HepG2 (cell line): ENCODE data around the gene PHACTR3. TPM values are rescaled to one million over a fixed set of nuclear protein-coding genes. Genes with fewer than 3 reads are reported as not detected.

ENCODE experiments used
- ATAC-seq: fragments of 200-7000 bp; cut with Tn5 transposase; 3 replicates; pipeline ENCODE4 v1.9.1; 2020; ENCODE audit warnings: mild to moderate bottlenecking, moderate library complexity
- BruUV-seq: library from RNA; stranded (reverse); fragments of 400-500 nt; replicated peaks from 2 replicates; lab custom pipeline; 2021; lab: Mats Ljungman, UMichigan
- CTCF ChIA-PET: fragments of 300-600 bp; formaldehyde crosslinking; extraction: SDS; loops from one replicate; lab custom pipeline; 2021; ENCODE audit warnings: low total read pairs, inconsistent platforms, low intra/inter-chr PET ratio; lab: Yijun Ruan, JAX
- POLR2A ChIA-PET: fragments of 350-600 bp; sonication (Branson Sonifier 250); formaldehyde crosslinking; loops from one replicate; lab custom pipeline; 2020; ENCODE audit warnings: antibody characterized with exemption, inconsistent platforms; lab: Yijun Ruan, JAX
- DNase-seq: peaks from one replicate; pipeline ENCODE4 v3.0.0-alpha.2; 2015; ENCODE audit warnings: low spot score
- FAIRE-seq: peaks from 3 replicates; lab custom pipeline; 2011; peaks lifted over from hg19 to GRCh38; lab: Jason Lieb, UNC
- H2AFZ ChIP-seq: one replicate; pipeline ENCODE4 v1.6.1; 2011; ENCODE audit warnings: low read length, inconsistent platforms
- H3K27ac ChIP-seq: fragments of 300-600 bp; 3 replicates; pipeline ENCODE4 v1.8.0; 2011; ENCODE audit warnings: mixed run types, mild to moderate bottlenecking, mixed read lengths, low read length, inconsistent platforms; ENCODE audit not compliant: insufficient read depth; ENCODE audit errors: extremely low read length
- H3K27me3 ChIP-seq, 2 experiments: fragments of 200-600 bp in 1 of 2; 2 replicates in 1 of 2; 3 replicates in 1 of 2; pipeline versions ENCODE4 v1.6.0 to v1.8.0; 2011; ENCODE audit warnings: low read length in 2 of 2, mild to moderate bottlenecking in 2 of 2, moderate library complexity in 2 of 2, inconsistent platforms in 1 of 2; ENCODE audit not compliant: insufficient read depth in 2 of 2, control insufficient read depth in 1 of 2
- H3K36me3 ChIP-seq, 2 experiments: fragments of 200-600 bp in 1 of 2; replicated peaks in 1 of 2; 2 replicates in 1 of 2; 3 replicates in 1 of 2; pipeline versions ENCODE4 v1.5.1 to v1.8.0; 2011; ENCODE audit warnings: low read length in 2 of 2, inconsistent platforms in 1 of 2; ENCODE audit not compliant: insufficient read depth in 2 of 2, control insufficient read depth in 1 of 2
- H3K4me1 ChIP-seq: 2 replicates; pipeline ENCODE4 v1.5.1; 2012; ENCODE audit warnings: low read length, inconsistent platforms; ENCODE audit not compliant: insufficient read depth
- H3K4me2 ChIP-seq: 2 replicates; pipeline ENCODE4 v1.6.0; 2011; ENCODE audit warnings: low read depth, low read length, inconsistent platforms
- H3K4me3 ChIP-seq, 3 experiments: fragments of 200-600 bp in 1 of 3; sonication (generic), shearing (Covaris generic) in 1 of 3; replicated peaks in 1 of 3; 2 replicates each; pipeline ENCODE4 v1.5.1; 2011 to 2016; ENCODE audit warnings: low read length in 3 of 3, inconsistent platforms in 2 of 3, low read depth in 2 of 3, mild to moderate bottlenecking in 2 of 3, control low read depth in 1 of 3, mixed read lengths in 1 of 3; ENCODE audit not compliant: insufficient read depth in 1 of 3
- H3K79me2 ChIP-seq: one replicate; pipeline ENCODE4 v1.6.1; 2011; ENCODE audit warnings: low read length, inconsistent platforms; ENCODE audit not compliant: insufficient read depth
- H3K9ac ChIP-seq: 2 replicates; pipeline ENCODE4 v1.6.0; 2011; ENCODE audit warnings: mild to moderate bottlenecking, low read depth, low read length, inconsistent platforms; ENCODE audit not compliant: insufficient read depth
- H3K9me3 ChIP-seq: 2 replicates; pipeline ENCODE4 v1.5.1; 2012; ENCODE audit warnings: mild to moderate bottlenecking, low read length
- H4K20me1 ChIP-seq: 2 replicates; pipeline ENCODE4 v1.6.0; 2011; ENCODE audit warnings: inconsistent platforms, mild to moderate bottlenecking, low read length, moderate library complexity; ENCODE audit not compliant: insufficient read depth
- EP300 ChIP-seq, 3 experiments: sonication (generic) in 1 of 3; formaldehyde crosslinking in 1 of 3; IDR thresholded peaks; 2 replicates each; pipeline versions ENCODE4 v1.5.1 to v1.6.1; 2011 to 2020; ENCODE audit warnings: low read depth in 2 of 3, low read length in 2 of 3, borderline replicate concordance in 1 of 3, improper control_type of control experiment in 1 of 3, mild to moderate bottlenecking in 1 of 3, missing genetic modification reagents in 1 of 3, moderate library complexity in 1 of 3
- KAT8 ChIP-seq: IDR thresholded peaks from 2 replicates; pipeline ENCODE4 v1.6.1; 2016; ENCODE audit warnings: missing genetic modification reagents, missing compliant biosample characterization
- MED13 ChIP-seq: sonication (generic); formaldehyde crosslinking; IDR thresholded peaks from 2 replicates; pipeline ENCODE4 v1.5.0; 2020; ENCODE audit warnings: missing genetic modification reagents
- PRDM10 ChIP-seq: sonication (generic); formaldehyde crosslinking; IDR thresholded peaks from 2 replicates; pipeline ENCODE4 v1.4.0; 2020; ENCODE audit warnings: low read depth, missing genetic modification reagents
- ZNF121 ChIP-seq: sonication (generic); formaldehyde crosslinking; IDR thresholded peaks from 2 replicates; pipeline ENCODE4 v1.5.0; 2020; ENCODE audit warnings: mild to moderate bottlenecking, missing genetic modification reagents
- ZSCAN29 ChIP-seq: sonication (generic); formaldehyde crosslinking; conservative IDR thresholded peaks from 2 replicates; pipeline ENCODE4 v1.4.0; 2020; ENCODE audit warnings: mild to moderate bottlenecking, missing genetic modification reagents
- WGBS: methylation state at CpG from one replicate; pipeline ENCODE4 v1.1.6; 2017; ENCODE audit warnings: low lambda C conversion rate; 5-methylcytosine and 5-hydroxymethylcytosine counted together
- in situ Hi-C: cut with HindIII; loops from 2 replicates; pipeline ENCODE4 v1.10.0; 2017; ENCODE audit warnings: low pct_unique_long_range_greater_than_20kb; ENCODE audit not compliant: extremely low pct_ligation_motif_present
- intact Hi-C: fragments of 100-400 bp; cut with micrococcal nuclease; formaldehyde crosslinking; loops from one replicate; pipeline ENCODE4 v1.10.0; 2022; ENCODE audit not compliant: unreplicated experiment
- polyA plus RNA-seq, 8 experiments: library from polyadenylated mRNA; depleted of rRNA in 3 of 8; stranded (reverse) in 7 of 8; unstranded in 1 of 8; fragments of >200 nt; fragmentation: Illumina TruSeq in 4 of 8; extraction: Trizol in 4 of 8; gene quantifications; 2 replicates each; pipeline versions ENCODE4 v1.2.1 to v1.2.3, GENCODE V29; 2011 to 2016; ENCODE audit warnings: low read depth in 4 of 8, missing spikeins in 1 of 8, mixed read lengths in 1 of 8; ENCODE audit not compliant: insufficient read depth in 1 of 8
- total RNA-seq, 5 experiments: library from RNA; depleted of rRNA; stranded (reverse); fragments of >200 nt; fragmentation: Illumina TruSeq; extraction: Trizol; gene quantifications; 2 replicates each; pipeline ENCODE4 v1.2.3, GENCODE V29; 2016; ENCODE audit warnings: low read depth in 1 of 5
- TF ChIP-seq, protein P1 (sequence below): sonication (generic); formaldehyde crosslinking; IDR thresholded peaks from 2 replicates; pipeline ENCODE4 v1.5.1; 2020; ENCODE audit warnings: missing genetic modification reagents, mild to moderate bottlenecking, borderline replicate concordance
- TF ChIP-seq, protein P2 (sequence below): sonication (generic); formaldehyde crosslinking; IDR thresholded peaks from 2 replicates; pipeline ENCODE4 v1.5.1; 2020; ENCODE audit warnings: missing genetic modification reagents, mild to moderate bottlenecking, borderline replicate concordance

PHACTR3 gene
- total and polyA plus RNA-seq, 2 of the 13 experiments (the other 11 are each of a cell fraction or from before 2014, with no cell fraction given): not detected

DNA sequence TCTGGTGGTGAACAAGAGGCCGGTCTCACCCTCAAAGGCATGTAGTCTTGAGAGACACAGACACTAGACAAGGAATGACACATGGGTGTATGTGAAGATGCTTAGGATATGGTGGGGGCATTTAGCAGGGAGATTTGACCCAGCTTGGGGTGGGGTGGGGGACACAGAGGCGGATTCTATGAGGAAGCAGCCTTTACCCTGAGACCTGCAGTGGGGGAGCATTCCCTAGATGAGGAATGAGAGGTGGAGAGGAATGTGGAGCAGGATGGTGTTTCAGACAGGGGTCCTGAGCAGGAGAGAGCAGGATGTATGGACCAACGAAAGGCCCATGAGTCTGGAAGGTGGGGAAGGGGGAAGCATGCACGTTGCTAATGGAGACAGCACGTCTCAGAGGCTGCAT lies 57.8 kb downstream of the PHACTR3 start:
- H3K27me3 ChIP-seq: peaks cover 4 to 53% of the 10 kb centered on the region in 2 experiments; a peak in 4 of 5 replicates

More for the DNA sequence above, 57.8 kb downstream of the PHACTR3 start:
- in situ Hi-C loops (no loop called here), intact Hi-C loops (no loop called here)
- H3K9ac ChIP-seq: no peak overlapping the region
- no peak overlapping the region for H3K27ac ChIP-seq
- H2AFZ ChIP-seq: no peak overlapping the region
- DNase-seq (no peak), FAIRE-seq (no peak), ATAC-seq (no peak)
- H3K36me3 ChIP-seq: no peaks in the 10 kb centered on the region
- no TSS peak for BruUV-seq
- H3K4me2 ChIP-seq: no peak overlapping the region
- H4K20me1 ChIP-seq: no peaks in the 10 kb centered on the region
- TF ChIP-seq MED13 (CRISPR knock-in tag) (no peak), ZSCAN29 (no peak), ZNF121 (no peak), PRDM10 (no peak), KAT8 (no peak), EP300 (IDR thresholded peaks at IDR 0.05; ENCODE audit: low read depth in 2 of 2, low read length in 2 of 2) (no peak), EP300 (CRISPR knock-in tag; IDR thresholded peaks at IDR 0.05; ENCODE audit: borderline replicate concordance) (no peak)
- TF ChIP-seq, protein P1, sequence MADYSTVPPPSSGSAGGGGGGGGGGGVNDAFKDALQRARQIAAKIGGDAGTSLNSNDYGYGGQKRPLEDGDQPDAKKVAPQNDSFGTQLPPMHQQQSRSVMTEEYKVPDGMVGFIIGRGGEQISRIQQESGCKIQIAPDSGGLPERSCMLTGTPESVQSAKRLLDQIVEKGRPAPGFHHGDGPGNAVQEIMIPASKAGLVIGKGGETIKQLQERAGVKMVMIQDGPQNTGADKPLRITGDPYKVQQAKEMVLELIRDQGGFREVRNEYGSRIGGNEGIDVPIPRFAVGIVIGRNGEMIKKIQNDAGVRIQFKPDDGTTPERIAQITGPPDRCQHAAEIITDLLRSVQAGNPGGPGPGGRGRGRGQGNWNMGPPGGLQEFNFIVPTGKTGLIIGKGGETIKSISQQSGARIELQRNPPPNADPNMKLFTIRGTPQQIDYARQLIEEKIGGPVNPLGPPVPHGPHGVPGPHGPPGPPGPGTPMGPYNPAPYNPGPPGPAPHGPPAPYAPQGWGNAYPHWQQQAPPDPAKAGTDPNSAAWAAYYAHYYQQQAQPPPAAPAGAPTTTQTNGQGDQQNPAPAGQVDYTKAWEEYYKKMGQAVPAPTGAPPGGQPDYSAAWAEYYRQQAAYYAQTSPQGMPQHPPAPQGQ (CRISPR knock-in tag): no peak
- TF ChIP-seq, protein P2, sequence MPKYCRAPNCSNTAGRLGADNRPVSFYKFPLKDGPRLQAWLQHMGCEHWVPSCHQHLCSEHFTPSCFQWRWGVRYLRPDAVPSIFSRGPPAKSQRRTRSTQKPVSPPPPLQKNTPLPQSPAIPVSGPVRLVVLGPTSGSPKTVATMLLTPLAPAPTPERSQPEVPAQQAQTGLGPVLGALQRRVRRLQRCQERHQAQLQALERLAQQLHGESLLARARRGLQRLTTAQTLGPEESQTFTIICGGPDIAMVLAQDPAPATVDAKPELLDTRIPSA: no peak
- H3K4me3 ChIP-seq: no peak overlapping the region
- peaks cover 28% of the 10 kb centered on the region for H3K9me3 ChIP-seq
- 11% methylated on average over 5 of the region's 5 CpGs for WGBS
- POLR2A ChIA-PET: no interaction called here
- CTCF ChIA-PET: no interaction called here
- no peaks in the 10 kb centered on the region for H3K79me2 ChIP-seq
- no peaks in the 10 kb centered on the region for H3K4me1 ChIP-seq
